GM23338 (cell line): Measurements from ENCODE around the gene VANGL1. TPM values are rescaled to one million over a fixed set of nuclear protein-coding genes. Genes with fewer than 3 reads are reported as not detected.

Experiments used
- ATAC-seq: fragments of 200-7000 bp; cut with Tn5 transposase; 3 replicates; pipeline ENCODE4 v1.9.1; 2020
- DNase-seq: peaks from one replicate; pipeline ENCODE4 v3.0.0-alpha.2; 2015; ENCODE audit warnings: low spot score
- H2AFZ ChIP-seq: fragments of 200-600 bp; sonication (generic); 2 replicates; pipeline ENCODE4 v1.8.0; 2016; ENCODE audit warnings: antibody characterized with exemption, mild to moderate bottlenecking, moderate library complexity
- H3F3A ChIP-seq: fragments of 200-600 bp; sonication (generic); replicated peaks from 2 replicates; pipeline ENCODE4 v1.8.0; 2017; ENCODE audit warnings: antibody characterized with exemption, mixed run types, low read depth
- H3K27ac ChIP-seq: fragments of 200-600 bp; sonication (generic); 2 replicates; pipeline ENCODE4 v1.6.1; 2016; ENCODE audit warnings: low read depth
- H3K27me3 ChIP-seq: fragments of 200-600 bp; sonication (generic); 2 replicates; pipeline ENCODE4 v1.8.0; 2016; ENCODE audit warnings: mild to moderate bottlenecking, mixed run types, moderate library complexity; ENCODE audit not compliant: insufficient read depth
- H3K36me3 ChIP-seq: fragments of 200-600 bp; sonication (generic); 2 replicates; pipeline ENCODE4 v1.8.0; 2016; ENCODE audit warnings: mild to moderate bottlenecking; ENCODE audit not compliant: insufficient read depth
- H3K4me1 ChIP-seq: fragments of 200-600 bp; sonication (generic); 2 replicates; pipeline ENCODE4 v1.8.0; 2016; ENCODE audit warnings: mild to moderate bottlenecking, moderate library complexity; ENCODE audit not compliant: insufficient read depth
- H3K4me2 ChIP-seq: fragments of 200-600 bp; sonication (generic); 2 replicates; pipeline ENCODE4 v1.7.1; 2017; ENCODE audit warnings: mixed run types
- H3K4me3 ChIP-seq: fragments of 200-600 bp; sonication (generic); 2 replicates; pipeline ENCODE4 v1.6.1; 2016; ENCODE audit warnings: mixed run types
- H3K79me2 ChIP-seq: fragments of 200-600 bp; sonication (generic); replicated peaks from 2 replicates; pipeline ENCODE4 v1.8.0; 2017; ENCODE audit warnings: mild to moderate bottlenecking; ENCODE audit not compliant: insufficient read depth
- H3K9me2 ChIP-seq: fragments of 200-600 bp; sonication (generic); 2 replicates; pipeline ENCODE4 v1.8.0; 2017; ENCODE audit not compliant: insufficient read depth
- H4K20me1 ChIP-seq: fragments of 200-600 bp; sonication (generic); replicated peaks from 2 replicates; pipeline ENCODE4 v1.8.0; 2017; ENCODE audit warnings: mild to moderate bottlenecking; ENCODE audit not compliant: insufficient read depth
- H3K27ac Mint-ChIP-seq: 2 replicates; pipeline ENCODE4 v1.8.0; 2020; ENCODE audit warnings: inconsistent platforms, mild to moderate bottlenecking, moderate library complexity, mixed read lengths
- H3K27me3 Mint-ChIP-seq: 3 replicates; pipeline ENCODE4 v1.8.0; 2022; ENCODE audit warnings: low read depth, mild to moderate bottlenecking, moderate library complexity, mixed read lengths, inconsistent platforms; ENCODE audit not compliant: insufficient read depth, poor library complexity
- H3K36me3 Mint-ChIP-seq: 3 replicates; pipeline ENCODE4 v1.8.0; 2021; ENCODE audit warnings: low read depth, mild to moderate bottlenecking, inconsistent platforms, moderate library complexity, mixed read lengths
- H3K4me1 Mint-ChIP-seq: 3 replicates; pipeline ENCODE4 v1.8.0; 2020; ENCODE audit warnings: mild to moderate bottlenecking, inconsistent platforms, mixed read lengths
- H3K4me3 Mint-ChIP-seq: 3 replicates; pipeline ENCODE4 v1.8.0; 2021; ENCODE audit warnings: moderate library complexity, mild to moderate bottlenecking, inconsistent platforms, mixed read lengths
- H3K9me3 Mint-ChIP-seq: 3 replicates; pipeline ENCODE4 v1.8.0; 2020; ENCODE audit warnings: moderate library complexity, mild to moderate bottlenecking, inconsistent platforms, mixed read lengths
- EZH2phosphoT487 ChIP-seq: fragments of 200-600 bp; sonication (generic); IDR thresholded peaks from one replicate; pipeline ENCODE4 v1.8.1; 2018; ENCODE audit warnings: antibody characterized with exemption; ENCODE audit not compliant: unreplicated experiment
- JUNB ChIP-seq: IDR thresholded peaks from one replicate; pipeline ENCODE4 v1.6.1; 2016; ENCODE audit warnings: antibody characterized with exemption; ENCODE audit not compliant: unreplicated experiment
- NANOG ChIP-seq: IDR thresholded peaks from 2 replicates; pipeline ENCODE4 v1.6.1; 2016; ENCODE audit warnings: antibody characterized with exemption, borderline replicate concordance
- POLR2AphosphoS5 ChIP-seq: IDR thresholded peaks from 2 replicates; pipeline ENCODE4 v1.6.1; 2016; ENCODE audit warnings: antibody characterized with exemption, low read depth
- ZNF114 ChIP-seq: fragments of 250-450 bp; sonication (Bioruptor Pico); IDR thresholded peaks from 2 replicates; pipeline ENCODE4 v1.5.0; 2020; ENCODE audit warnings: mild to moderate bottlenecking, moderate library complexity
- polyA plus RNA-seq: library from polyadenylated mRNA; unstranded; fragments of >200 nt; fragmentation: Nextera tagmentation; extraction: Ambion mirVana; gene quantifications from 2 replicates; pipeline ENCODE4 v1.2.1, GENCODE V29; 2016
- total RNA-seq: library from RNA; depleted of rRNA; stranded (reverse); fragments of >200 nt; shearing (Covaris generic); gene quantifications from 2 replicates; pipeline ENCODE4 v1.2.3, GENCODE V29; 2014
- TF ChIP-seq, protein P1 (sequence below), 2 experiments: fragments of 200-600 bp in 1 of 2; sonication (generic) in 1 of 2; conservative IDR thresholded peaks; 2 replicates each; pipeline versions ENCODE4 v1.5.1 to v1.6.1; 2016 to 2017; ENCODE audit warnings: antibody characterized with exemption in 2 of 2, low read depth in 2 of 2, mild to moderate bottlenecking in 2 of 2, moderate library complexity in 1 of 2
- TF ChIP-seq, protein P2 (sequence below): fragments of 250-450 bp; sonication (Bioruptor Pico); IDR thresholded peaks from 2 replicates; pipeline ENCODE4 v1.5.0; 2020; ENCODE audit warnings: mild to moderate bottlenecking, moderate library complexity

VANGL1 gene
- total and polyA plus RNA-seq, 2 experiments from 2014 or later, result 4.4 to 14.4 TPM

DNA sequence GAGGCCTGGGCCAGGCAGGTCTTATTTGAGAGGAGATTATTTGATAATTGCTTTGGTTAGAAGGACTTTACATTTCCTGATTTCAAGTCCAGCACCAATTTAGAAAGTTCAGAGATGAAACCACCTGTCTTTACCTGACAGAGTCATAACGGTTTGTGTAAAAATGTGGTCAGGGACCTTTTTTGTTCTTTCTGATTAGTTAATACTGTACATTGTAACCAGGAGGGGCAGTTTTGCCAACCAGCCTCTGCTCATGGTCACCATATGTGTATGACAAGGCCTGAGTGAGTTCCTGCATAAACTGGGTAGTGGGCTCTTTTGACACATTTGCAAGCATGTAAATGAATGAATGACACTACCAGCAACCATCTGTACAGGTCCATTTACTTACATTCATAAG is 55.8 kb downstream of the VANGL1 start:
- no peak for TF ChIP-seq NANOG
- TF ChIP-seq, protein P1, sequence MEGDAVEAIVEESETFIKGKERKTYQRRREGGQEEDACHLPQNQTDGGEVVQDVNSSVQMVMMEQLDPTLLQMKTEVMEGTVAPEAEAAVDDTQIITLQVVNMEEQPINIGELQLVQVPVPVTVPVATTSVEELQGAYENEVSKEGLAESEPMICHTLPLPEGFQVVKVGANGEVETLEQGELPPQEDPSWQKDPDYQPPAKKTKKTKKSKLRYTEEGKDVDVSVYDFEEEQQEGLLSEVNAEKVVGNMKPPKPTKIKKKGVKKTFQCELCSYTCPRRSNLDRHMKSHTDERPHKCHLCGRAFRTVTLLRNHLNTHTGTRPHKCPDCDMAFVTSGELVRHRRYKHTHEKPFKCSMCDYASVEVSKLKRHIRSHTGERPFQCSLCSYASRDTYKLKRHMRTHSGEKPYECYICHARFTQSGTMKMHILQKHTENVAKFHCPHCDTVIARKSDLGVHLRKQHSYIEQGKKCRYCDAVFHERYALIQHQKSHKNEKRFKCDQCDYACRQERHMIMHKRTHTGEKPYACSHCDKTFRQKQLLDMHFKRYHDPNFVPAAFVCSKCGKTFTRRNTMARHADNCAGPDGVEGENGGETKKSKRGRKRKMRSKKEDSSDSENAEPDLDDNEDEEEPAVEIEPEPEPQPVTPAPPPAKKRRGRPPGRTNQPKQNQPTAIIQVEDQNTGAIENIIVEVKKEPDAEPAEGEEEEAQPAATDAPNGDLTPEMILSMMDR (conservative IDR thresholded peaks at IDR 0.05; ENCODE audit: low read depth in 2 of 2), result no peak
- TF ChIP-seq, protein P2, sequence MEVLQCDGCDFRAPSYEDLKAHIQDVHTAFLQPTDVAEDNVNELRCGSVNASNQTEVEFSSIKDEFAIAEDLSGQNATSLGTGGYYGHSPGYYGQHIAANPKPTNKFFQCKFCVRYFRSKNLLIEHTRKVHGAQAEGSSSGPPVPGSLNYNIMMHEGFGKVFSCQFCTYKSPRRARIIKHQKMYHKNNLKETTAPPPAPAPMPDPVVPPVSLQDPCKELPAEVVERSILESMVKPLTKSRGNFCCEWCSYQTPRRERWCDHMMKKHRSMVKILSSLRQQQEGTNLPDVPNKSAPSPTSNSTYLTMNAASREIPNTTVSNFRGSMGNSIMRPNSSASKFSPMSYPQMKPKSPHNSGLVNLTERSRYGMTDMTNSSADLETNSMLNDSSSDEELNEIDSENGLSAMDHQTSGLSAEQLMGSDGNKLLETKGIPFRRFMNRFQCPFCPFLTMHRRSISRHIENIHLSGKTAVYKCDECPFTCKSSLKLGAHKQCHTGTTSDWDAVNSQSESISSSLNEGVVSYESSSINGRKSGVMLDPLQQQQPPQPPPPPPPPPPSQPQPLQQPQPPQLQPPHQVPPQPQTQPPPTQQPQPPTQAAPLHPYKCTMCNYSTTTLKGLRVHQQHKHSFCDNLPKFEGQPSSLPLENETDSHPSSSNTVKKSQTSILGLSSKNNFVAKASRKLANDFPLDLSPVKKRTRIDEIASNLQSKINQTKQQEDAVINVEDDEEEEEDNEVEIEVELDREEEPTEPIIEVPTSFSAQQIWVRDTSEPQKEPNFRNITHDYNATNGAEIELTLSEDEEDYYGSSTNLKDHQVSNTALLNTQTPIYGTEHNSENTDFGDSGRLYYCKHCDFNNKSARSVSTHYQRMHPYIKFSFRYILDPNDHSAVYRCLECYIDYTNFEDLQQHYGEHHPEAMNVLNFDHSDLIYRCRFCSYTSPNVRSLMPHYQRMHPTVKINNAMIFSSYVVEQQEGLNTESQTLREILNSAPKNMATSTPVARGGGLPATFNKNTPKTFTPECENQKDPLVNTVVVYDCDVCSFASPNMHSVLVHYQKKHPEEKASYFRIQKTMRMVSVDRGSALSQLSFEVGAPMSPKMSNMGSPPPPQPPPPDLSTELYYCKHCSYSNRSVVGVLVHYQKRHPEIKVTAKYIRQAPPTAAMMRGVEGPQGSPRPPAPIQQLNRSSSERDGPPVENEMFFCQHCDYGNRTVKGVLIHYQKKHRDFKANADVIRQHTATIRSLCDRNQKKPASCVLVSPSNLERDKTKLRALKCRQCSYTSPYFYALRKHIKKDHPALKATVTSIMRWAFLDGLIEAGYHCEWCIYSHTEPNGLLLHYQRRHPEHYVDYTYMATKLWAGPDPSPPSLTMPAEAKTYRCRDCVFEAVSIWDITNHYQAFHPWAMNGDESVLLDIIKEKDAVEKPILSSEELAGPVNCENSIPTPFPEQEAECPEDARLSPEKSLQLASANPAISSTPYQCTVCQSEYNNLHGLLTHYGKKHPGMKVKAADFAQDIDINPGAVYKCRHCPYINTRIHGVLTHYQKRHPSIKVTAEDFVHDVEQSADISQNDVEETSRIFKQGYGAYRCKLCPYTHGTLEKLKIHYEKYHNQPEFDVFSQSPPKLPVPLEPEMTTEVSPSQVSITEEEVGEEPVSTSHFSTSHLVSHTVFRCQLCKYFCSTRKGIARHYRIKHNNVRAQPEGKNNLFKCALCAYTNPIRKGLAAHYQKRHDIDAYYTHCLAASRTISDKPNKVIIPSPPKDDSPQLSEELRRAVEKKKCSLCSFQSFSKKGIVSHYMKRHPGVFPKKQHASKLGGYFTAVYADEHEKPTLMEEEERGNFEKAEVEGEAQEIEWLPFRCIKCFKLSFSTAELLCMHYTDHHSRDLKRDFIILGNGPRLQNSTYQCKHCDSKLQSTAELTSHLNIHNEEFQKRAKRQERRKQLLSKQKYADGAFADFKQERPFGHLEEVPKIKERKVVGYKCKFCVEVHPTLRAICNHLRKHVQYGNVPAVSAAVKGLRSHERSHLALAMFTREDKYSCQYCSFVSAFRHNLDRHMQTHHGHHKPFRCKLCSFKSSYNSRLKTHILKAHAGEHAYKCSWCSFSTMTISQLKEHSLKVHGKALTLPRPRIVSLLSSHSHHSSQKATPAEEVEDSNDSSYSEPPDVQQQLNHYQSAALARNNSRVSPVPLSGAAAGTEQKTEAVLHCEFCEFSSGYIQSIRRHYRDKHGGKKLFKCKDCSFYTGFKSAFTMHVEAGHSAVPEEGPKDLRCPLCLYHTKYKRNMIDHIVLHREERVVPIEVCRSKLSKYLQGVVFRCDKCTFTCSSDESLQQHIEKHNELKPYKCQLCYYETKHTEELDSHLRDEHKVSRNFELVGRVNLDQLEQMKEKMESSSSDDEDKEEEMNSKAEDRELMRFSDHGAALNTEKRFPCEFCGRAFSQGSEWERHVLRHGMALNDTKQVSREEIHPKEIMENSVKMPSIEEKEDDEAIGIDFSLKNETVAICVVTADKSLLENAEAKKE (CRISPR knock-in tag), result no peak
- TF ChIP-seq POLR2AphosphoS5, result no peak
- no peak for TF ChIP-seq ZNF114 (CRISPR knock-in tag)
- TF ChIP-seq JUNB, result no peak
- no peak for TF ChIP-seq EZH2phosphoT487
- Histone ChIP-seq H3K79me2 (no peaks in the 10 kb centered on the region), H3F3A (no peaks in the 10 kb centered on the region), H3K4me3 (no peak overlapping the region), H3K9me2 (no peaks in the 10 kb centered on the region), H3K36me3 (no peaks in the 10 kb centered on the region), H4K20me1 (no peaks in the 10 kb centered on the region), H3K4me1 (no peaks in the 10 kb centered on the region), H2AFZ (no peak overlapping the region), H3K27me3 (no peaks in the 10 kb centered on the region), H3K4me2 (no peak overlapping the region), H3K27ac (no peak overlapping the region)
- Mint-ChIP-seq H3K4me3 (no peak overlapping the region), H3K27me3 (no peaks in the 10 kb centered on the region), H3K4me1 (peaks cover 9% of the 10 kb centered on the region), H3K36me3 (no peaks in the 10 kb centered on the region), H3K9me3 (no peaks in the 10 kb centered on the region), H3K27ac (no peak overlapping the region)
- no peak for DNase-seq
- ATAC-seq, result no peak
